ENCODE data around the gene MAN2A2.

Gene MAN2A2

GRCh38 chr15:90970274-90970673, 67.2 kb downstream of the MAN2A2 start:
- DNase-seq: no peak

DNA sequence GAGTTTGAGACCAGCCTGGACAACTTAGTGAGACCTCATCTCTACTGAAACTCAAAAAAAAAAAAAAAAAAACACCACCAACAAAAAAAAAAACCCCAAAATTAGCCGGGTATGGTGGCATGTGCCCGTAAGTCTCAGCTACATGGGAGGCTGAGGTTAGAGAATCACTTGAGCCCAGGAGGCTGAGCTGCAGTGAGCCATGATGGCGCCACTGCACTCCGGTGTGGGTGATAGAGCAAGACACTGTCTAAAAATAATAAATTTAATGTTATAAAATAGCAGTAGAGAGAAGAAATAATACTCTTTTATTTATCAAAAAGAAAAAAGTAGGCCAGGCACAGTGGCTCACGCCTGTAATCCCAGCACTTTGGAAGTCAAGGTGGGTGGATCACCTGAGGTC, 69.0 kb downstream of the MAN2A2 start:
- no peak for DNase-seq
